Esophagus muscularis mucosa (tissue), 3 donors: Measurements from ENCODE around the gene B9D1.

ENCODE experiments used
- POLR2A ChIP-seq: fragments of 450-650 bp; IDR thresholded peaks from one replicate; pipeline ENCODE4 v1.6.1; 2017; ENCODE audit warnings: antibody characterized with exemption, moderate library complexity, mild to moderate bottlenecking, low read depth
- POLR2AphosphoS5 ChIP-seq, 2 donors: sonication (generic); formaldehyde crosslinking; IDR thresholded peaks; one replicate each; pipeline ENCODE4 v1.6.1; 2017; ENCODE audit warnings: antibody characterized with exemption in 2 of 2
- TF ChIP-seq, protein P1 (sequence below), 3 experiments: fragments of 200-600 bp in 2 of 3; fragments of 450-650 bp in 1 of 3; sonication (generic) in 2 of 3; IDR thresholded peaks; one replicate each; pipeline ENCODE4 v1.5.1; 2017 to 2019; ENCODE audit warnings: antibody characterized with exemption in 3 of 3, mild to moderate bottlenecking in 2 of 3, moderate library complexity in 1 of 3

DNA sequence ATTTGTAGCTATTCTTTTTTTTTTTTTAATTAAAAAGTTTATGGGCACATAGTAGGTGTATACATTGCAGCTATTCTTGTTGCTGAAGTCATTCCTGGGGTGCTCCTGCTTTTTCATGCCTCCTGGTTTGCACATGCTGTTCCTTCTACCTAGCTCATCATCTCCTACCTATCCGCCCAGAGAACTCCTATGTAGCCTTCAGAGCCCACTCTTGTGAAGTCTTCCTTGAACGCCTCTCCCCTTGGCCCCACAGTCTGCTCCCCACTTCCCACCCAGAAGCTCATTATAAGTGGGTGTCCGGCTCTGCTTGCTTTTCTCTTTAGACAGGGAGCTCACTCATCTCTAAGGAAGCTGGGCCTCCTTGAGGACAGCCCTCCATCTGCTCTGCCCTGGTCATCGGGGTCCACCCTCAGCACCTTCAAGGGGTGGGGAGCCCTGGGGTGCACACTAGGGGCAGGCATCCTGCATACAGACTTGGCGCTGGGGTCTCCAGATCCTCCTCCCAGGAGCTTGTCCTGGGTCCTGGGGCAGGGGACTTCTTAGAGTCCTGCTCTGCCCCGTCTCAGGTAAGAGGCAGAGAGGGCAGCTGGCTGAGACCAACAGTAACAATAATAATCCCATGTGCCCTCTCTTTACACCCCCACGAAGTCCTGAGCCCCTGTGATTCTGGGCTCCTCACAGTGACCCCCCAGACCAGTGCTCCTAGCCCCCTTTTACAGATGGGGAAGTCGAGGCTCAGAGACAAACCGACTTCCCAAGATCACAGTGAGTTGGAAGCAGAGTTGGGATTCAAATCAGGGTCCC is 3.5 kb upstream of the B9D1 start:
- TF ChIP-seq, protein P1, sequence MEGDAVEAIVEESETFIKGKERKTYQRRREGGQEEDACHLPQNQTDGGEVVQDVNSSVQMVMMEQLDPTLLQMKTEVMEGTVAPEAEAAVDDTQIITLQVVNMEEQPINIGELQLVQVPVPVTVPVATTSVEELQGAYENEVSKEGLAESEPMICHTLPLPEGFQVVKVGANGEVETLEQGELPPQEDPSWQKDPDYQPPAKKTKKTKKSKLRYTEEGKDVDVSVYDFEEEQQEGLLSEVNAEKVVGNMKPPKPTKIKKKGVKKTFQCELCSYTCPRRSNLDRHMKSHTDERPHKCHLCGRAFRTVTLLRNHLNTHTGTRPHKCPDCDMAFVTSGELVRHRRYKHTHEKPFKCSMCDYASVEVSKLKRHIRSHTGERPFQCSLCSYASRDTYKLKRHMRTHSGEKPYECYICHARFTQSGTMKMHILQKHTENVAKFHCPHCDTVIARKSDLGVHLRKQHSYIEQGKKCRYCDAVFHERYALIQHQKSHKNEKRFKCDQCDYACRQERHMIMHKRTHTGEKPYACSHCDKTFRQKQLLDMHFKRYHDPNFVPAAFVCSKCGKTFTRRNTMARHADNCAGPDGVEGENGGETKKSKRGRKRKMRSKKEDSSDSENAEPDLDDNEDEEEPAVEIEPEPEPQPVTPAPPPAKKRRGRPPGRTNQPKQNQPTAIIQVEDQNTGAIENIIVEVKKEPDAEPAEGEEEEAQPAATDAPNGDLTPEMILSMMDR (IDR thresholded peaks at IDR 0.05): no peak
- no peak for TF ChIP-seq POLR2A
- no peak for TF ChIP-seq POLR2AphosphoS5 (IDR thresholded peaks at IDR 0.05)
